Measurements from ENCODE around the gene NOS1.

GRCh38 chr12:117167769-117168168 is 193.7 kb downstream of the NOS1 start:
- TF ChIP-seq CTCF (IDR thresholded peaks at IDR 0.05; ENCODE audit: extremely low read depth in 1 of 2, insufficient read depth in 1 of 2, low read depth in 1 of 2, low read length in 2 of 2) (no peak), EZH2 (IDR thresholded peaks at IDR 0.05; ENCODE audit: borderline replicate concordance, low read depth, low read length, severe bottlenecking) (no peak), POLR2AphosphoS5 (IDR thresholded peaks at IDR 0.05; ENCODE audit: insufficient read depth, low read depth, low read length) (no peak), MYC (IDR thresholded peaks at IDR 0.05; ENCODE audit: low read depth, low read length) (no peak), POLR2A (IDR thresholded peaks at IDR 0.05; ENCODE audit: low read depth, low read length) (no peak)
- TF ChIP-seq, protein P1, sequence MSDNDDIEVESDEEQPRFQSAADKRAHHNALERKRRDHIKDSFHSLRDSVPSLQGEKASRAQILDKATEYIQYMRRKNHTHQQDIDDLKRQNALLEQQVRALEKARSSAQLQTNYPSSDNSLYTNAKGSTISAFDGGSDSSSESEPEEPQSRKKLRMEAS (IDR thresholded peaks at IDR 0.05; ENCODE audit: insufficient read depth, insufficient read length), result no peak

Data from endothelial cell of umbilical vein (primary cell).